Vagina (tissue), 2 donors: ENCODE data around the gene HGF. TPM values are rescaled to one million over a fixed set of nuclear protein-coding genes. Genes with fewer than 3 reads are reported as not detected.

Experiments used
- DNase-seq, 2 donors: peaks; one replicate each; pipeline ENCODE4 v3.0.0-alpha.2; 2017; ENCODE audit errors: extremely low spot score in 2 of 2
- H3K27ac ChIP-seq: fragments of 200-600 bp; sonication (generic); one replicate; pipeline ENCODE4 v1.5.1; 2019
- H3K27me3 ChIP-seq: fragments of 200-600 bp; sonication (generic); one replicate; pipeline ENCODE4 v1.5.1; 2019
- H3K36me3 ChIP-seq, 2 donors: fragments of 200-600 bp; sonication (generic); one replicate each; pipeline ENCODE4 v1.5.1; 2017 to 2019
- H3K4me1 ChIP-seq: fragments of 200-600 bp; sonication (generic); one replicate; pipeline ENCODE4 v1.5.1; 2019
- H3K4me3 ChIP-seq, 2 donors: fragments of 200-600 bp; sonication (generic); 1 replicate in 1 of 2; 2 replicates in 1 of 2; pipeline ENCODE4 v1.5.1; 2016 to 2019
- H3K9me3 ChIP-seq: fragments of 200-600 bp; sonication (generic); one replicate; pipeline ENCODE4 v1.5.1; 2019
- POLR2A ChIP-seq, 2 donors: fragments of 450-650 bp; IDR thresholded peaks; one replicate each; pipeline ENCODE4 v1.6.1; 2017; ENCODE audit warnings: antibody characterized with exemption in 2 of 2, mild to moderate bottlenecking in 2 of 2, moderate library complexity in 2 of 2
- POLR2AphosphoS5 ChIP-seq, 2 donors: sonication (generic); formaldehyde crosslinking; IDR thresholded peaks; one replicate each; pipeline ENCODE4 v1.9.0; 2017; ENCODE audit warnings: antibody characterized with exemption in 2 of 2, mild to moderate bottlenecking in 2 of 2, low read depth in 1 of 2; ENCODE audit not compliant: insufficient read depth in 1 of 2
- intact Hi-C: fragments of 100-400 bp; cut with DNase I; formaldehyde crosslinking; loops from one replicate; pipeline ENCODE4 v1.15.1; 2023
- total RNA-seq: library from RNA; depleted of rRNA; stranded (reverse); fragments of >200 nt; gene quantifications from one replicate; pipeline ENCODE4 v1.2.3, GENCODE V29; 2016
- TF ChIP-seq, protein P1 (sequence below), 3 experiments: fragments of 450-650 bp in 2 of 3; fragments of 200-600 bp in 1 of 3; sonication (generic) in 1 of 3; IDR thresholded peaks; one replicate each; pipeline ENCODE4 v1.5.1; 2017 to 2019; ENCODE audit warnings: antibody characterized with exemption in 3 of 3, mild to moderate bottlenecking in 2 of 3, moderate library complexity in 2 of 3

HGF gene
- total RNA-seq, 1 donor from 2014 or later: 15.0 TPM

DNA sequence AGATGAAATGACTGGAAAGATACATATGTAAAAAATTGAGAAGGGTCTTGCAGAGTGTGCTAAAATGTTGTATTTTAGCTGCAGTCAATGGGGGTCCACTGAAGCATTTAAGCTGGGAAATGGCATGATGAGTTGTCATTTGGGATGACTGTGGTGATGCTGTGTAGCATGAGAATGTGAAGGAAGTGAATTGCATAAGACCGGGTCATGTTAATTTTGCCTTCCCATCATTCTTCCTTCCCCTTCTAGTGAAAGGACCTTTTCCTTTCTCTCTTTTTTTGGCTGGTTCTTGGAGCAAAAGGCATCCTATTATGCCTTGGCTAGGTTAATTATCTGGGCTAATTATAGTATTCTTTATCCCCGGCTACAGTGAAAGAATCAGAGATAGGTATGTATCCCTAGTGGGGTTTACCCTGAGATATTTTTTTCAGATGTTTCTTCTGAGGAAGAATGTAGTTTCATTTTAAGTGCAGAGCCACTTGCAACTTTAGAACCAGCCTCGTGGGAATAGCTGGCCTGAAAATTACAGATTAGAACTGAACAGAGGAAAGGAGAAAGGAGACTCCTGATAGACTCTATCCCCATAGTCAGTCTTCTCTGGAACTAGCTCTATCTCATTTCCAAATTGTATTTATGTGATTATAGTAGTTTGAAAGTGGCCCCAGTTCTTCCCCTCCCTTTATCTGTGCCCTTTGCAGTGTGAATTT, 93.6 kb downstream of the HGF start:
- TF ChIP-seq, protein P1, sequence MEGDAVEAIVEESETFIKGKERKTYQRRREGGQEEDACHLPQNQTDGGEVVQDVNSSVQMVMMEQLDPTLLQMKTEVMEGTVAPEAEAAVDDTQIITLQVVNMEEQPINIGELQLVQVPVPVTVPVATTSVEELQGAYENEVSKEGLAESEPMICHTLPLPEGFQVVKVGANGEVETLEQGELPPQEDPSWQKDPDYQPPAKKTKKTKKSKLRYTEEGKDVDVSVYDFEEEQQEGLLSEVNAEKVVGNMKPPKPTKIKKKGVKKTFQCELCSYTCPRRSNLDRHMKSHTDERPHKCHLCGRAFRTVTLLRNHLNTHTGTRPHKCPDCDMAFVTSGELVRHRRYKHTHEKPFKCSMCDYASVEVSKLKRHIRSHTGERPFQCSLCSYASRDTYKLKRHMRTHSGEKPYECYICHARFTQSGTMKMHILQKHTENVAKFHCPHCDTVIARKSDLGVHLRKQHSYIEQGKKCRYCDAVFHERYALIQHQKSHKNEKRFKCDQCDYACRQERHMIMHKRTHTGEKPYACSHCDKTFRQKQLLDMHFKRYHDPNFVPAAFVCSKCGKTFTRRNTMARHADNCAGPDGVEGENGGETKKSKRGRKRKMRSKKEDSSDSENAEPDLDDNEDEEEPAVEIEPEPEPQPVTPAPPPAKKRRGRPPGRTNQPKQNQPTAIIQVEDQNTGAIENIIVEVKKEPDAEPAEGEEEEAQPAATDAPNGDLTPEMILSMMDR (IDR thresholded peaks at IDR 0.05): no peak
- TF ChIP-seq POLR2A (IDR thresholded peaks at IDR 0.05): no peak
- no peak for TF ChIP-seq POLR2AphosphoS5 (IDR thresholded peaks at IDR 0.05; ENCODE audit: insufficient read depth in 1 of 2, low read depth in 1 of 2)
- H3K27ac ChIP-seq: no peak overlapping the region
- no peaks in the 10 kb centered on the region for H3K9me3 ChIP-seq
- no peaks in the 10 kb centered on the region for H3K36me3 ChIP-seq
- DNase-seq: no peak
- H3K4me1 ChIP-seq: no peaks in the 10 kb centered on the region
- H3K27me3 ChIP-seq: no peaks in the 10 kb centered on the region
- H3K4me3 ChIP-seq: no peak overlapping the region
- intact Hi-C loops: no loop called here

DNA sequence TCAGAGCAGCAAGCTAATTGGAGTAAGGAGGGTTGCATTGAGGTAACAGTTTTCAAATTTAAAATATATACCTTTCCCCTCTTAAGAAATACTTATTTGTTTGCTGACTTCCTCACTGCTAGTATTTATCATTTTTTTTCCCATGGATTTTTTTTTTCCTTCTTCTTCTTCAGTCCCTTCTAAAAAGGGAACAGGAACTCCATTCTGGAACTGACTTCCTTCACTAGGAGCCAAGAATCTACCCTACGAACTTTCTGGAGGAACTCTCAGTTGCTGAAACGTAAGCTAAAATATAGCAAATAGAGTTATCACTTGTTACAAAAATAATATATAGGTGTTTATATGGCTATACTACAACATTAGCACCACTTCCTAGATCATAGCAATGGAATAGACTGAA, 95.4 kb downstream of the HGF start:
- intact Hi-C loops: no loop called here
- DNase-seq: no peak
- H3K4me1 ChIP-seq: no peaks in the 10 kb centered on the region
- no peak overlapping the region for H3K27ac ChIP-seq
- no peaks in the 10 kb centered on the region for H3K36me3 ChIP-seq
- H3K27me3 ChIP-seq: no peaks in the 10 kb centered on the region
- no peaks in the 10 kb centered on the region for H3K9me3 ChIP-seq
- H3K4me3 ChIP-seq: no peak overlapping the region
- no peak for TF ChIP-seq POLR2A (IDR thresholded peaks at IDR 0.05)
- no peak for TF ChIP-seq POLR2AphosphoS5 (IDR thresholded peaks at IDR 0.05; ENCODE audit: insufficient read depth in 1 of 2, low read depth in 1 of 2)
- TF ChIP-seq, protein P1 (IDR thresholded peaks at IDR 0.05): no peak

DNA sequence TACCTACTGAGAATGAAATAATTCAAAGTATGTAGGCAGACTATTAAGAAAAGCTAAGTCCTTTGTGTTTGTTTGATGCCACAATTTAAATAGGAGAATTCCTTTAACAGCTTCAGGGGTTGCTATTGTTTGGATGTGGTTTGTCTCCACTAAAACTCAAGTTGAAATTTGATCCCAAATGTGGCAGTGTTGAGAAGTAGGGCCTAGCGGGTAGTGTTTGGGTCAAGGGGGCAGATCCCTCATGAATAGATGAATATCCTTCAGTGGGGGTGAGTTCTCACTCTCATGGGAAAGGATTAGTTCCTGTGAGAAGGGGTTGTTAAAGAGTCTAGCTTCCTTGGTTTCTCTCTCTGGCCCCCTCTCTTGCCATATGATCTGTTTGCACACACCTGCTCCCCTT, 97.0 kb downstream of the HGF start:
- H3K36me3 ChIP-seq: no peaks in the 10 kb centered on the region
- no peak overlapping the region for H3K4me3 ChIP-seq
- TF ChIP-seq, protein P1 (IDR thresholded peaks at IDR 0.05): no peak
- no peak for TF ChIP-seq POLR2AphosphoS5 (IDR thresholded peaks at IDR 0.05; ENCODE audit: insufficient read depth in 1 of 2, low read depth in 1 of 2)
- no peak for TF ChIP-seq POLR2A (IDR thresholded peaks at IDR 0.05)
- intact Hi-C loops: no loop called here
- H3K9me3 ChIP-seq: no peaks in the 10 kb centered on the region
- H3K27ac ChIP-seq: no peak overlapping the region
- no peaks in the 10 kb centered on the region for H3K4me1 ChIP-seq
- H3K27me3 ChIP-seq: no peaks in the 10 kb centered on the region
- no peak for DNase-seq

DNA sequence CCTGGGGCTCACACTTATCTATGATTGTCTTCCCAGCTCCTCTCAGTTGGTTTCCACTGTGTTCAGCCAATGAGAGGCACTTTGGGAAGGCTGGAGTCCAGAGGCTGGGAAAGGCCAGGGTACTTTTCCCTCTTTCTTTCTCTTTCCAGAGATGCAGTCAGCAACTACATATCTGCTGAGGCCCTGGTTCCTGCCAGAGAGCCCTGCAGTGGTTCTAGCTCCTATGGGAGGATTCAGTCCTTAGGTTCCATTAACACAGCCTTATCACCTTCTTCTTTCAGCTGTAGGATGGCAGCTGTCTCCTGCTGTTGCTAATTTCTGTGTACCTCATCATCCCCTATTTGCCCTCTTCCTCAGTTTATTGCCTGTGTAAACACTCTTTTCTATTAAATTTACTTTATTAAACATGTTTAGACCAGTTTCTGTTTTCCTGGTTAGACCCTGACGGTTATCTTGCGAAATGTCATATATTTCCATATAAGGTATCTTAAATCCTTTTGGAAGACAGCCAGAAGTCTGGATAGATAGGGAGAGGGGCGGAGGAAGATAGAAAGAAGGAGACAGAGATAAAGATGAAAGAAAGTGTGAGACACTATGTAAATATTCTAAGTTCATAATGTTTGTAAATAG, 100.3 kb downstream of the HGF start:
- Histone ChIP-seq H3K4me1 (no peaks in the 10 kb centered on the region), H3K27me3 (no peaks in the 10 kb centered on the region), H3K4me3 (no peak overlapping the region), H3K36me3 (no peaks in the 10 kb centered on the region), H3K9me3 (no peaks in the 10 kb centered on the region), H3K27ac (no peak overlapping the region)
- TF ChIP-seq POLR2A (IDR thresholded peaks at IDR 0.05) (no peak), POLR2AphosphoS5 (IDR thresholded peaks at IDR 0.05; ENCODE audit: insufficient read depth in 1 of 2, low read depth in 1 of 2) (no peak)
- TF ChIP-seq, protein P1 (IDR thresholded peaks at IDR 0.05): no peak
- DNase-seq: no peak
- intact Hi-C loops: no loop called here

DNA sequence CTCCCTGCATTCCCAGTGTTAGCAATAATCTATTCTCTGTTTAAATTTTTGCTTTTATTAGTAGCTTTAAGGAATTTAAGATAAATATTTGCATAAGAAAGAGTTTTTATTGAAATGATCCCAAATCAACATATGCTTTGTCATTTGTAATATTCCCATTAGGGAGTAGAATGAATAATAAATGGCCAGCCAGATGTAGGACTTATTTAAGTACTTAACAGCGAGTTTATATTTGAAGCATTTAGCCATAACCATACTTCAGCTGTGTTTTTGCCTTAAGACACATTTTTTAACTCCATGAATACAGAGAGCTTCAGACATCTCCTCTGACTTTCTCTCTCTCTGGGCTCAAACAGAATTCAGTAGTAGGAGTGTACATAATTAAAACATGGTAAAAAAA, 103.6 kb downstream of the HGF start:
- no peaks in the 10 kb centered on the region for H3K4me1 ChIP-seq
- TF ChIP-seq, protein P1 (IDR thresholded peaks at IDR 0.05): no peak
- no peak for TF ChIP-seq POLR2A (IDR thresholded peaks at IDR 0.05)
- TF ChIP-seq POLR2AphosphoS5 (IDR thresholded peaks at IDR 0.05; ENCODE audit: insufficient read depth in 1 of 2, low read depth in 1 of 2): no peak
- no peaks in the 10 kb centered on the region for H3K36me3 ChIP-seq
- H3K27me3 ChIP-seq: no peaks in the 10 kb centered on the region
- H3K27ac ChIP-seq: no peak overlapping the region
- intact Hi-C loops: no loop called here
- H3K4me3 ChIP-seq: no peak overlapping the region
- DNase-seq: no peak
- no peaks in the 10 kb centered on the region for H3K9me3 ChIP-seq
